Aorta (tissue), 5 donors: ENCODE results near the gene A3GALT2. TPM values are rescaled to one million over a fixed set of nuclear protein-coding genes. Genes with fewer than 3 reads are reported as not detected.

ENCODE experiments used
- ATAC-seq: fragments of 200-7000 bp; cut with Tn5 transposase; one replicate; pipeline ENCODE4 v1.9.1; 2022; ENCODE audit warnings: moderate library complexity; ENCODE audit not compliant: low FRiP score
- DNase-seq, 2 donors: peaks; one replicate each; pipeline ENCODE4 v3.0.0-alpha.2; 2020
- H3K27ac ChIP-seq, 2 donors: one replicate each; pipeline ENCODE4 v1.5.1; 2013; ENCODE audit warnings: low read length in 2 of 2, mild to moderate bottlenecking in 2 of 2, moderate library complexity in 2 of 2, control low read depth in 1 of 2, inconsistent platforms in 1 of 2, low read depth in 1 of 2
- H3K27me3 ChIP-seq, 2 donors: one replicate each; pipeline ENCODE4 v1.6.1; 2013; ENCODE audit warnings: control low read depth in 1 of 2, low read length in 1 of 2, mild to moderate bottlenecking in 1 of 2, moderate library complexity in 1 of 2; ENCODE audit not compliant: insufficient read depth in 2 of 2, control insufficient read depth in 1 of 2
- H3K36me3 ChIP-seq, 2 donors: one replicate each; pipeline ENCODE4 v1.6.1; 2013; ENCODE audit warnings: control low read depth in 1 of 2, low read length in 1 of 2, mild to moderate bottlenecking in 1 of 2; ENCODE audit not compliant: insufficient read depth in 2 of 2, control insufficient read depth in 1 of 2
- H3K4me1 ChIP-seq, 2 donors: one replicate each; pipeline ENCODE4 v1.6.1; 2013; ENCODE audit warnings: low read length in 2 of 2, control low read depth in 1 of 2, mild to moderate bottlenecking in 1 of 2, moderate library complexity in 1 of 2; ENCODE audit not compliant: insufficient read depth in 2 of 2, control insufficient read depth in 1 of 2
- H3K4me3 ChIP-seq, 2 donors: one replicate each; pipeline ENCODE4 v1.5.1; 2013; ENCODE audit warnings: low read length in 2 of 2, control low read depth in 1 of 2, mild to moderate bottlenecking in 1 of 2
- H3K9me3 ChIP-seq: one replicate; pipeline ENCODE4 v1.6.1; 2013; ENCODE audit warnings: mild to moderate bottlenecking, low read length; ENCODE audit not compliant: control insufficient read depth
- WGBS, 2 donors: extraction: QIAGEN DNeasy Blood & Tissue Kit; methylation state at CpG; one replicate each; pipeline ENCODE4 v1.1.7; 2013; 5-methylcytosine and 5-hydroxymethylcytosine counted together
- intact Hi-C, 2 donors: fragments of 100-400 bp; cut with DNase I; formaldehyde crosslinking; loops; one replicate each; pipeline versions ENCODE4 v1.14.2 to v1.15.0; 2022
- polyA plus RNA-seq, 2 donors: library from polyadenylated mRNA; stranded (reverse); fragments of 200-250 nt; gene quantifications; one replicate each; pipeline ENCODE4 v1.2.3, GENCODE V29; 2013
- total RNA-seq, 2 donors: library from RNA; stranded (reverse); fragmentation: NEBNext Ultra II Directional; extraction: Animal tissue kit (Norgen Biotek cat#: 25700); gene quantifications; one replicate each; pipeline ENCODE4 v1.2.1, GENCODE V29; 2021
- donor health status: healthy with polysubstance abuse.
- donor health status: Bipolar disorder and iron deficiency.
- donor health status: DM: no; HTN: no; CAD: no.
- donor health status: DM: no; HTN: no; CAD: no.
- donor health status: DM: yes; HTN: yes; CAD: no.

The A3GALT2 gene
- total and polyA plus RNA-seq, 4 donors: 0.36 to 0.81 TPM; not detected in 2

DNA sequence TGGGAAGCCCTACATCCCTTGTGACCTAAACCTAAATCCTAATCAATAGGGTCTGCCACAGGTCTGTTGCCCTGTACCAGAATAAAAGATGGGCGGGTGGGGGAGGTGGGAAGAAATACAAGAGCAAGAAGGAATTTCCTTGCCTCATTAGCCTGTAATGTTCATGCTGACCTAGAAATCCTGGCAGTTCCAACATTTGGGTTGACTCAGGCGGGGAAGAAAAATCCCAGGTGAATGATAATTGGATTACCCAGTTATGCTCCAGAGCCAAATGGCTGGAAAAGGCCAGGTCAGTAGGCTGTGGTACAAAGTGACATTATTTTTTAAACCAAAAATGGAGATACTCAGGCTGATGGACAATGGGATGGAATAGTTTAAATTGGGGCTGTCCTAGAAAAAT is 27.3 kb upstream of the A3GALT2 start:
- H3K9me3 ChIP-seq: no peaks in the 10 kb centered on the region
- H3K27ac ChIP-seq: peak overlapping the region; percentile 90 to 100
- no peaks in the 10 kb centered on the region for H3K27me3 ChIP-seq
- H3K4me1 ChIP-seq: peaks cover 2 to 10% of the 10 kb centered on the region in 2 donors
- H3K36me3 ChIP-seq: no peaks in the 10 kb centered on the region
- peak overlapping the region; percentile 96 to 100 for H3K4me3 ChIP-seq
- intact Hi-C loops: loop anchor here (5.0 kb wide), 3 partner anchors 59 to 114 kb away; partner anchors contain the start of gene ZNF362 (in 1 of the 2)
- WGBS, 2 donors: 6 to 10% methylated on average over 2 of the region's 2 CpGs
- ATAC-seq (no peak), DNase-seq (no peak)

DNA sequence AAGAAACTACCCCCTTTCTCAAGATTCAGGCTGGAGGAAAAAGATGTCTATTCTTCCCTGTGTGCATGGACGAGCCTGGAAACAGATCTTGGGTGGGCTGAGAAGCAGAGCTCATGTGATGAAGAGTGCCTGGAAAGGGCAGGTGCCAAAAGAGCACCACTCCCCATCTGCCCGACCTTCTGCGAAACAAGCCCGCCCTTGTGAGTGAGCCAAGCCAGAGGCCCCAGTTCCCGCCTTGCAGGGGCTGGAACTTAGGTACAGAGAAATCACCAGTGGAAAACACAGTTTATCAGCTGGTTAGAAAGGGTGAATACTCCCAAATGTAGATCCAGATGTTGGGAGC is 26.7 kb upstream of the A3GALT2 start:
- H3K27me3 ChIP-seq: no peaks in the 10 kb centered on the region
- peak overlapping the region; percentile 96 to 100 for H3K4me3 ChIP-seq
- ATAC-seq (no peak), DNase-seq (peak; percentile 73 to 80)
- peak overlapping the region; percentile 94 to 97 for H3K27ac ChIP-seq
- WGBS, 2 donors: 3 to 4% methylated on average over 5 of the region's 5 CpGs
- no peaks in the 10 kb centered on the region for H3K9me3 ChIP-seq
- H3K36me3 ChIP-seq: no peaks in the 10 kb centered on the region
- H3K4me1 ChIP-seq: peaks cover 4 to 10% of the 10 kb centered on the region in 2 donors
- intact Hi-C loops: loop anchor here (5.0 kb wide), 3 partner anchors 60 to 115 kb away; partner anchors contain the start of gene ZNF362 (in 1 of the 2)

DNA sequence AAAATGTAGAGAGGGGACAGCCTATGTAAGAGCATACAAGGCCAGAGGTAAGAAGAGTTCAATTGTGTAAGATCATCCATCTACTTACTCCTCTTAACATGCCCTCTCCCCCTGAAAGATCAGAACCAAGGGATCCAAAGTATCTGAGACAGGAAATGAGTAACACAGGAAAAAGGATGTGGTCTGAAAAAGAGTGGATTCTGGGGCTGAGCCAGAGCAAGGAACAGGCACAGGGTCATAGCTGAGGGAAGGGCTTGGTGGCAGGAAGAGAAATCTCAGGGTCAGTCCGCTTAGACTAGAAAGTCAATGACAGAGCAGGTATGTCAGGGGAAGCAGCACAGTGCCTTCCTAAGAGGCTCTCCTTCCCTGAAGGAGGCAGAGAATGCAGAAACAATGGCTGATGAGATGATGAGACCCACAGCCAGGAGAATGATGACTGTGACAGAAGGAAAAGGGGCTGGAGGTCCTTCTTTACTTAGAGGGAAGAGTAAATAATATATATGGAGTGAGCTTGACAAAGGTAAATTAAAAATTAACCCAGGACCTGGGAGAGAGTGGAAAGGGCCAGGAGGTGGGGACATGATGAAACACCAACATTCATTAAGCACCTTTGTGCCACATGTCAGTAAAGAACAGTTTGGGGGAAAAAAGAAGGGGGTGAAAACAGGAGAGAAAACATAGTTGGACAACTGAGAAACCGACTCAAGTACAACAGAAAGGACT is 26.2 kb upstream of the A3GALT2 start:
- ATAC-seq: peak; percentile 60
- intact Hi-C loops: loop anchor here (5.0 kb wide), 3 partner anchors 60 to 115 kb away; partner anchors contain the start of gene ZNF362 (in 1 of the 2)
- peak in 1 of 2 donors; percentile 76 for DNase-seq
- peak overlapping the region; percentile 94 to 97 for H3K27ac ChIP-seq
- H3K9me3 ChIP-seq: no peaks in the 10 kb centered on the region
- H3K4me1 ChIP-seq: peaks cover 4 to 10% of the 10 kb centered on the region in 2 donors
- no peaks in the 10 kb centered on the region for H3K36me3 ChIP-seq
- H3K4me3 ChIP-seq: peak overlapping the region; percentile 96 to 100
- 1 to 2% methylated on average over 2 of the region's 2 CpGs for WGBS, 2 donors
- H3K27me3 ChIP-seq: no peaks in the 10 kb centered on the region

DNA sequence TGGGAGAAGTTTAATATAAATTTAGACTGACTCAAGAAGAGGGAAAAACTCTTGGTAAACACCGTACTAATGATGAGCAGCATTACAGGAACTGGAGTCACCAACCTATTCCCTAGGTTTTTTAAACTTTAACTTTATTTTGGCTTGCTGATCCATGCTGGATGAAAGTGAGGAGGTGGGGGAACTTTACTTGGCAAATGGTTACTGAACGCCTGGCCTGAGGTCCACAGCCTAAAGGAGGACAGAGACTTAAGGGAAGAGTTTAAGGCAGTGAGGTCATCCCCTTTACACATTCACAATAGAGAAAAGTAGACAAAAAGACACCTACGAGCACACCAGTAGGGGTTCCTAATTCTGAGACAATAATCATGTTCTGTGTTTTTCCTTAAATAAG is 25.6 kb upstream of the A3GALT2 start:
- H3K27me3 ChIP-seq: no peaks in the 10 kb centered on the region
- no peaks in the 10 kb centered on the region for H3K36me3 ChIP-seq
- H3K4me1 ChIP-seq: peaks cover 7 to 10% of the 10 kb centered on the region in 2 donors
- WGBS, 2 donors: 4% methylated on average over 3 of the region's 3 CpGs
- H3K27ac ChIP-seq: peak overlapping the region; percentile 94 to 96
- intact Hi-C loops: loop anchor here (5.0 kb wide), 3 partner anchors 61 to 116 kb away; partner anchors contain the start of gene ZNF362 (in 1 of the 2)
- DNase-seq: no peak
- H3K4me3 ChIP-seq: peak overlapping the region in 1 of 2 donors; percentile 28
- no peaks in the 10 kb centered on the region for H3K9me3 ChIP-seq
- no peak for ATAC-seq

DNA sequence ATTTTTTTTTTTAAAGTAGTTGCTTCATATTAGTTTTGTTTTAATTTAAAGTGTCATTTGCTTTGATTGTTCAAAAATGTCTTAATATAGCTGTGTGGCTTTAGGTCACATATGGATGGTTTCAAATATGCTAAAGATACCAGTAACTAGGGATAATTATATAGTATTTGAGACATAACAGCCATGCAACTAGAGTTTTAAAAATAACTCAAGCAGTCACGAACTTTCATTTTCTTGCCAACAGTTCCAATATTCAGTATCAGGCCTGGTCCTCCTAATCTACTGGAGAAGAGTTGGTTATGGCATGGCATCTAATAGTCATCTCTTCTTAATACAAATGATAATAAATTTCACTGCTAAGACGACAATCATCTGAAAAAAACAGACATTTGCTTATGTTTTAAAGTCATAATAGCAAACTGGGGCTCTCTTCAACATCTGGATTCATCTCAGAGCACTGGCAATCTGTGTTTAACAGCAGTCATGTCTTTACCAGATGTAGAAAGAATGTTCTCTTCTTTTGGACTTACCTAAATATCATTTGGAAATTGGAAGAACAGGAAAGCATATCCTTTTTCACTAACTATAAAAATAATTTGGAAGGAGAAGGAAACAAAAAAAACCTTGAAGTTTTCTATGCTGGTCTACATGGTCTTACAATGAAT is 24.1 kb upstream of the A3GALT2 start:
- Histone ChIP-seq H3K4me3 (no peak overlapping the region), H3K4me1 (peaks cover 9 to 24% of the 10 kb centered on the region in 2 donors), H3K27me3 (no peaks in the 10 kb centered on the region), H3K36me3 (no peaks in the 10 kb centered on the region), H3K9me3 (no peaks in the 10 kb centered on the region), H3K27ac (peak overlapping the region in 1 of 2 donors; percentile 64)
- ATAC-seq (no peak), DNase-seq (no peak)
- intact Hi-C loops: loop anchor here (5.0 kb wide), 3 partner anchors 62 to 117 kb away; partner anchors contain the start of gene ZNF362 (in 1 of the 2)
- 1 to 7% methylated on average over 2 of the region's 2 CpGs for WGBS, 2 donors

DNA sequence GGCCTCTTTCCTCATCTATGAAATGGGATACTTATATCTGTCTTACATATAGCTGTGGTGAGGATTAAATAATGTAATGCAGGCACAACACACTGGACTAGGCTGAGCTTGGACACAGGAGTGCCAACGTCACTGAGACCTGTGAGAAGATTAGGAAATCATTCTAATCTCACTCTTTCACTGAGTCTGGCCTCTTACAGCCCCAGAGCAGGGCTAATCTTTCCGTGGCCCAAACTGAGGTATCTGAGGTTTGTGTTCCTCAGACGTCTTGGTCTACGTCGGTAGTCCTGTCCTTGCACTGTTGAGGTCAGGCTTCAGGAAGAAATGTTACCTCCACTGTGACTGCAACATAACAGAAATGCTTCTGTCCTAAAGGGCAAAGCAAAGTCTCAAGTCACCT is 22.6 kb upstream of the A3GALT2 start:
- H3K4me1 ChIP-seq: peaks cover 14 to 24% of the 10 kb centered on the region in 2 donors
- no peaks in the 10 kb centered on the region for H3K9me3 ChIP-seq
- 4 to 7% methylated on average over 5 of the region's 5 CpGs for WGBS, 2 donors
- H3K27me3 ChIP-seq: no peaks in the 10 kb centered on the region
- H3K36me3 ChIP-seq: no peaks in the 10 kb centered on the region
- intact Hi-C loops: no loop called here
- DNase-seq (no peak), ATAC-seq (no peak)
- H3K4me3 ChIP-seq: no peak overlapping the region
- peak overlapping the region in 1 of 2 donors; percentile 32 for H3K27ac ChIP-seq

DNA sequence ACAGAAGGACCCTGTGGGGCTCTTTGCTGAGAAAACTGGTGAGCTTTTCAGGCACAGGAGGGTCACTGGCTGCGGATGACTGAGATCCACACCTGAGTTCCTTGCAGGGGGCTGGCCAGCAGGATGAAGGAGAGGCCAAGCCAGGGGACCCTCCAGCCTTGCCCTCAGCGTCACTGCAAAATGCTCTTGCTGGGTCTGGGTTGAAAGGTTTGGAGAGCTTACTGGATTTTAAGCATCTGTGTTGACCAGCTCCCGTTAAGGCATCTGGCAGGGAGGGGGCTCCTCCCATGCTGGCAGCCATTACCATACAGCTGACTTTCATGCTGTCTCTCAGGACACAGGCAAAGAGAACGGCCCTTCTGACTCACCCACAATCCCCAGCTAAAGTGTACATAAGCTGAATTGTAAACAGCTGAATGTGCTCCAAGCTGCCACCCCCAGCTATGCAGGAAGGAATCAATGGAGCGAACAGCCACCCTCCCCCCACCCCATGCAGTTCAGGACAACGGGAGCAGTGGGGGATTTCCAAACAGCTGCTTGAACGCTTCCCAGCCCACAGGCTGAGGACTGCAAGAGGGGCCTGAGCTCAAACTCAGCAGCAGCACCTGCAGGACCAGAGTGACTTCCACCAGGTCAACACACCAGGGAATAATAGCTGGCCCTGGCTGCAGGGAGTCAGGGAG is 21.3 kb upstream of the A3GALT2 start:
- H3K36me3 ChIP-seq: no peaks in the 10 kb centered on the region
- H3K4me3 ChIP-seq: no peak overlapping the region
- 7 to 12% methylated on average over 7 of the region's 7 CpGs for WGBS, 2 donors
- peak; percentile 75 to 83 for DNase-seq
- H3K27me3 ChIP-seq: no peaks in the 10 kb centered on the region
- H3K27ac ChIP-seq: peak overlapping the region in 1 of 2 donors; percentile 62
- no peaks in the 10 kb centered on the region for H3K9me3 ChIP-seq
- peaks cover 16 to 24% of the 10 kb centered on the region in 2 donors for H3K4me1 ChIP-seq
- intact Hi-C loops: no loop called here
- ATAC-seq: peak; percentile 68

DNA sequence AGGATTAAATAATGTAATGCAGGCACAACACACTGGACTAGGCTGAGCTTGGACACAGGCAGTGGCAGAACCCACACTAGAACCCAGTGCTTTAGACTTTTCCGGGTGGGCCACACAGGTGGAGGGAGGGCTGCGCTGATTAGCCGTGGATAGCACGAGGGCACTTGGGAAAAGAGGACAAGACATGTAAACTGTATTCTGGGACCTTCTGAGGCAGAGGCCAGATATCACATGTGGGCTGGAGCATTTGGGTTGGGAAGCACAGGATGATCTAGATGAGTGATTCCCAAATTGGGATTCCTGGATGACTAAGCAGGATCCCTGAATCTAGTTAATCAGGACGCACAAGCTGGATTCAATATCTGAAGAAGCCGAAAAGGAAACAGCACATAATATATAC is 20.3 kb upstream of the A3GALT2 start:
- H3K36me3 ChIP-seq: no peaks in the 10 kb centered on the region
- H3K4me1 ChIP-seq: peaks cover 15 to 21% of the 10 kb centered on the region in 2 donors
- intact Hi-C loops: no loop called here
- no peaks in the 10 kb centered on the region for H3K27me3 ChIP-seq
- no peak overlapping the region for H3K4me3 ChIP-seq
- DNase-seq (no peak), ATAC-seq (no peak)
- H3K27ac ChIP-seq: peak overlapping the region in 1 of 2 donors; percentile 16
- no peaks in the 10 kb centered on the region for H3K9me3 ChIP-seq
- 48 to 58% methylated on average over 6 of the region's 6 CpGs for WGBS, 2 donors
